Upper lobe of left lung (tissue), 6 donors: Measurements from ENCODE around the gene IMMP2L. TPM values are rescaled to one million over a fixed set of nuclear protein-coding genes. Genes with fewer than 3 reads are reported as not detected.

ENCODE experiments used
- ATAC-seq, 2 donors: fragments of 200-7000 bp; cut with Tn5 transposase; one replicate each; pipeline ENCODE4 v1.9.1; 2022; ENCODE audit warnings: mild to moderate bottlenecking in 2 of 2, moderate library complexity in 2 of 2; ENCODE audit not compliant: low FRiP score in 2 of 2
- DNase-seq, 2 donors: peaks; one replicate each; pipeline ENCODE4 v3.0.0-alpha.2; 2019 to 2020
- H3K27ac ChIP-seq, 4 donors: fragments of 200-600 bp; sonication (generic); one replicate each; pipeline ENCODE4 v1.5.1; 2016 to 2019
- H3K27me3 ChIP-seq, 4 donors: fragments of 200-600 bp; sonication (generic); one replicate each; pipeline ENCODE4 v1.5.1; 2017 to 2019
- H3K36me3 ChIP-seq, 4 donors: fragments of 200-600 bp; sonication (generic); one replicate each; pipeline ENCODE4 v1.5.1; 2016 to 2019
- H3K4me1 ChIP-seq, 4 donors: fragments of 200-600 bp; sonication (generic); one replicate each; pipeline ENCODE4 v1.5.1; 2018 to 2019
- H3K4me3 ChIP-seq, 4 donors: fragments of 200-600 bp; sonication (generic); one replicate each; pipeline ENCODE4 v1.5.1; 2017 to 2019; ENCODE audit warnings: mild to moderate bottlenecking in 2 of 4, moderate library complexity in 1 of 4
- H3K9me3 ChIP-seq, 4 donors: fragments of 200-600 bp; sonication (generic); one replicate each; pipeline ENCODE4 v1.5.1; 2018 to 2019
- EP300 ChIP-seq, 4 donors: sonication (generic); formaldehyde crosslinking; IDR thresholded peaks; one replicate each; pipeline ENCODE4 v1.5.1; 2017; ENCODE audit warnings: antibody characterized with exemption in 4 of 4, control low read depth in 2 of 4
- POLR2A ChIP-seq, 4 donors: fragments of 450-650 bp; IDR thresholded peaks; one replicate each; pipeline ENCODE4 v1.5.1; 2016 to 2017; ENCODE audit warnings: antibody characterized with exemption in 4 of 4, mild to moderate bottlenecking in 2 of 4
- POLR2AphosphoS5 ChIP-seq, 2 donors: sonication (generic); formaldehyde crosslinking; IDR thresholded peaks; one replicate each; pipeline ENCODE4 v1.5.1; 2017; ENCODE audit warnings: antibody characterized with exemption in 2 of 2
- WGBS, 2 donors: methylation state at CpG; one replicate each; pipeline ENCODE4 v1.1.5; 2017 to 2018; 5-methylcytosine and 5-hydroxymethylcytosine counted together
- total RNA-seq, 6 donors: library from RNA; depleted of rRNA in 4 of 6; stranded (reverse); fragments of >200 nt in 4 of 6; gene quantifications; one replicate each; pipeline versions ENCODE4 v1.1.0 to v1.2.1, GENCODE V29; 2016 to 2021
- TF ChIP-seq, protein P1 (sequence below), 6 experiments: fragments of 450-650 bp in 4 of 6; fragments of 200-600 bp in 2 of 6; sonication (generic) in 2 of 6; IDR thresholded peaks; one replicate each; pipeline ENCODE4 v1.5.1; 2016 to 2019; ENCODE audit warnings: antibody characterized with exemption in 6 of 6
- donor health status: DM: no; HTN: no; CAD: no; lungs with moderate emphysema.
- donor health status: DM: no; HTN: yes; CAD: no; lungs with severe emphysema.

IMMP2L gene
- total RNA-seq, 6 donors from 2014 or later: 7.1 to 17.5 (median 11.3) TPM

DNA sequence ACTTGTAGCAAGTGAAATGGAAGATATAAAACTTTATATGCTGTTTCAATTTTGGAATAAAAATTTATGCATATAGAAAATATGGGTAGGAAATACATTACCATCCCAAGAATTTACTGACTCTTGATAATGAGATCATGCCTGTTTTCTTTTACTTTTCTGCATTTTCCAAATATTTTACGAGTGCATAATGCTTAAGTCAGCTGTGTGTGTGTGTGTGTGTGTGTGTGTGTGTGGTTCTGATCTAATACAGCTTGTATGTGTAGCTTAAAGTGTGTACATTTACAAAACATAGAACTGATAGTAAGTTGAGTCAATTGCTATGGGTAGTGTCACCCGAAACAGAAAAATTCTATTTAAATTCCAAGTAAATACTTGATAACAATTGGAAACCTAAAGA is 787.2 kb downstream of the IMMP2L start:
- Histone ChIP-seq H3K36me3 (no peaks in the 10 kb centered on the region), H3K4me3 (no peak overlapping the region), H3K27ac (no peak overlapping the region), H3K4me1 (no peaks in the 10 kb centered on the region), H3K27me3 (no peaks in the 10 kb centered on the region), H3K9me3 (no peaks in the 10 kb centered on the region)
- WGBS, 2 donors: 82 to 88% methylated on average over 2 of the region's 2 CpGs
- ATAC-seq: no peak
- TF ChIP-seq, protein P1, sequence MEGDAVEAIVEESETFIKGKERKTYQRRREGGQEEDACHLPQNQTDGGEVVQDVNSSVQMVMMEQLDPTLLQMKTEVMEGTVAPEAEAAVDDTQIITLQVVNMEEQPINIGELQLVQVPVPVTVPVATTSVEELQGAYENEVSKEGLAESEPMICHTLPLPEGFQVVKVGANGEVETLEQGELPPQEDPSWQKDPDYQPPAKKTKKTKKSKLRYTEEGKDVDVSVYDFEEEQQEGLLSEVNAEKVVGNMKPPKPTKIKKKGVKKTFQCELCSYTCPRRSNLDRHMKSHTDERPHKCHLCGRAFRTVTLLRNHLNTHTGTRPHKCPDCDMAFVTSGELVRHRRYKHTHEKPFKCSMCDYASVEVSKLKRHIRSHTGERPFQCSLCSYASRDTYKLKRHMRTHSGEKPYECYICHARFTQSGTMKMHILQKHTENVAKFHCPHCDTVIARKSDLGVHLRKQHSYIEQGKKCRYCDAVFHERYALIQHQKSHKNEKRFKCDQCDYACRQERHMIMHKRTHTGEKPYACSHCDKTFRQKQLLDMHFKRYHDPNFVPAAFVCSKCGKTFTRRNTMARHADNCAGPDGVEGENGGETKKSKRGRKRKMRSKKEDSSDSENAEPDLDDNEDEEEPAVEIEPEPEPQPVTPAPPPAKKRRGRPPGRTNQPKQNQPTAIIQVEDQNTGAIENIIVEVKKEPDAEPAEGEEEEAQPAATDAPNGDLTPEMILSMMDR (IDR thresholded peaks at IDR 0.05): no peak
- TF ChIP-seq POLR2A (IDR thresholded peaks at IDR 0.05) (no peak), EP300 (IDR thresholded peaks at IDR 0.05) (no peak)
- no peak for DNase-seq

DNA sequence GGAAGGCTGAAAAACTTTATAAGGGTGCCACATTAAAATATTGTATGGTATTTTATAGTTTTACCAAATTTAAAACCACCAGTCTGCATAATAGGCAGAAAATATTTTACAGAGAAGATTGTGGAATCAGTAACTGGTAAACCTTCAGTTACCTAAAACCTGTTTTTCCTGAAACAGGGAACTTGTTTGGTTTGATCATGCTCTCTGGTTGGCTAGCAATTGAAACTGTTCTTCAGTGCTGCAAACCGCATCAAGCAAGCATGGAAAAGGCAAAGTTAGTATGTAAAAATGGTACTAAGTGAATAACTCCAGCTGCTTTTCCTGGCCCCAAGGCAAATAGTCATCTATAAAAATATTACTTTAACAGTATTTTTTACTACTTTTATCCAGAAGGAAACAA is 788.2 kb downstream of the IMMP2L start:
- no peak for TF ChIP-seq POLR2AphosphoS5 (IDR thresholded peaks at IDR 0.05)
- no peak for TF ChIP-seq EP300 (IDR thresholded peaks at IDR 0.05)
- TF ChIP-seq, protein P1 (IDR thresholded peaks at IDR 0.05): no peak
- TF ChIP-seq POLR2A (IDR thresholded peaks at IDR 0.05): no peak
- no peak for DNase-seq
- Histone ChIP-seq H3K9me3 (no peaks in the 10 kb centered on the region), H3K36me3 (no peaks in the 10 kb centered on the region), H3K27ac (no peak overlapping the region), H3K4me3 (no peak overlapping the region), H3K4me1 (no peaks in the 10 kb centered on the region), H3K27me3 (no peaks in the 10 kb centered on the region)
- WGBS, 2 donors: 50 to 73% methylated on average over 1 of the region's 1 CpG
- no peak for ATAC-seq

DNA sequence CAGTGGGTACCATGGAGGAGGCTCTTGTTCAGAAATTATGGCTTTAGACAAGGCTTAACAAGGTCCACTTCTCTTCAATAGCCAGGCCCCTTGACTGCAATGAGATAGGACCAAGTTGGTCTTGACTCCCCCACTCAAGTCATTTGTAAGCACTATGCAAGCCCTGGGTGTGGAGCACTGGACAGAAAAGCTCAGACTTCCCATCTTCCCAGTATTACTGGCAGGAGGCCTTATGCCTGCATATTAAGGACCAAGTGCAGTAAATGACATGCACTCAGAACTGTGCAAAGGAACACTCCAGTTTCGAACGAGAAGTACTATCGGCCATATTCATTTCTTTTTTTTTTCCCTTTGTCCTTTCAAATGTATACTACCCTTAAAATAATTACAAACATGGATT is 789.7 kb downstream of the IMMP2L start:
- no peak overlapping the region for H3K4me3 ChIP-seq
- no peaks in the 10 kb centered on the region for H3K27me3 ChIP-seq
- WGBS, 2 donors: 94 to 97% methylated on average over 3 of the region's 3 CpGs
- no peak overlapping the region for H3K27ac ChIP-seq
- no peak for ATAC-seq
- TF ChIP-seq POLR2A (IDR thresholded peaks at IDR 0.05): no peak
- no peak for TF ChIP-seq EP300 (IDR thresholded peaks at IDR 0.05)
- TF ChIP-seq POLR2AphosphoS5 (IDR thresholded peaks at IDR 0.05): no peak
- TF ChIP-seq, protein P1 (IDR thresholded peaks at IDR 0.05): no peak
- H3K9me3 ChIP-seq: no peaks in the 10 kb centered on the region
- DNase-seq: no peak
- H3K4me1 ChIP-seq: no peaks in the 10 kb centered on the region
- no peaks in the 10 kb centered on the region for H3K36me3 ChIP-seq

DNA sequence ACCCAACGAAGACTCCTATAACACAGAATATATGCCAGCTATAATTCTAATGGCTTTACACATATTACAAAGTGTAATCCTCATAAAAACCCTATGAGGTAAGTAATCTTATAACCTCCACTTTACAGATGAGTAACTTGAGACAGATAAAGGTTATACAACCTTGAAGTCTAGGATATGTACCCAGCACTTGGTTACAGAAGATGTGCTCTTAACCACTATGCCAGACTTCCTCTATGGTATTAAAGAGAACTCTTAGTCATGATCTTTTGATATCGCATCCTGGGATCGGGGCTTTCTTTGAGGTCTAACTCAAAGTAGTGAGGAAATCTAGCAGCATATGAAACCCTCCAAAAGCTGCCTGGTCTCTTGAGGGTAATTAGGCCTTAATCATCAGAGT is 790.6 kb downstream of the IMMP2L start:
- ATAC-seq (no peak), DNase-seq (no peak)
- Histone ChIP-seq H3K36me3 (no peaks in the 10 kb centered on the region), H3K9me3 (no peaks in the 10 kb centered on the region), H3K4me3 (no peak overlapping the region), H3K4me1 (no peaks in the 10 kb centered on the region), H3K27ac (no peak overlapping the region), H3K27me3 (no peaks in the 10 kb centered on the region)
- 95% methylated on average over 3 of the region's 3 CpGs for WGBS, 2 donors
- TF ChIP-seq, protein P1 (IDR thresholded peaks at IDR 0.05): no peak

DNA sequence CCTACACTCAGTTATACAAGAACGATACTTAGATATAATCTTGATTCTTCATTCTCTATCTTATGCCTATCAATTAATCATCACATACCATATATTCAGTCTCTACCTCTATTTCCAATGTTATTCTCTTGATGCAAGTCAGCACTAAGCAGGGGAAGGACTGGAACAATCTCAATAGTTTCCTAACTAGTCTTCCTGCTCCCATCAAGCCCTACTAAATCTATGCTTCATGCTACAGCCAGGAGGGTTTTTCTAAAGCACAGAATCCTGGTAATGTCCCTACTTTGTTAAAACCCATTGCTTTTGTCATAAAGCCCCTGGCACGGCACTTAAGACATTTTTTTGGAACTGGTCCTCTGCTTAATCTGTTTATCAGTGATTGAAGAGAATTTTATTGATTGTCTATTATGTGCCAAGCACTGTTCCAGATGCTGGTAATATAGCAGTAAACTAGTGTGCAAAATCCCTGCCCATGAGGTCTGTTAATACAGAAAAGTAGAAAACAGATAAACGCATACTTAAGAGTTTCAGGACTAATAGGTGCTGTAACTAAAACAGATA is 794.7 kb downstream of the IMMP2L start:
- ATAC-seq (no peak), DNase-seq (no peak)
- Histone ChIP-seq H3K27me3 (no peaks in the 10 kb centered on the region), H3K9me3 (no peaks in the 10 kb centered on the region), H3K4me1 (no peaks in the 10 kb centered on the region), H3K27ac (no peak overlapping the region), H3K36me3 (no peaks in the 10 kb centered on the region), H3K4me3 (no peak overlapping the region)
- WGBS, 2 donors: 74 to 86% methylated on average over 3 of the region's 3 CpGs
- TF ChIP-seq, protein P1 (IDR thresholded peaks at IDR 0.05): no peak
- TF ChIP-seq EP300 (IDR thresholded peaks at IDR 0.05) (no peak), POLR2A (IDR thresholded peaks at IDR 0.05) (no peak), POLR2AphosphoS5 (IDR thresholded peaks at IDR 0.05) (no peak)
